Brain microvascular endothelial cell (primary cell): ENCODE data around the gene ANTXR1.
"Not testable (repeated sequence)": the region's sequence is repeated elsewhere in the genome, so short reads cannot be mapped to it uniquely, and the experiment has no call there.

Source experiments
- DNase-seq: peaks from one replicate; pipeline ENCODE4 v3.0.0-alpha.2; 2020
- H3K27ac ChIP-seq: fragments of 250-450 bp; sonication (Bioruptor Pico); 2 replicates; pipeline ENCODE4 v1.5.1; 2020; ENCODE audit warnings: mild to moderate bottlenecking, moderate library complexity
- H3K27me3 ChIP-seq: fragments of 250-450 bp; sonication (Bioruptor Pico); replicated peaks from 2 replicates; pipeline ENCODE4 v1.5.1; 2020; ENCODE audit warnings: mild to moderate bottlenecking
- H3K36me3 ChIP-seq: fragments of 250-450 bp; sonication (Bioruptor Pico); replicated peaks from 2 replicates; pipeline ENCODE4 v1.5.1; 2020; ENCODE audit warnings: mild to moderate bottlenecking
- H3K4me3 ChIP-seq: 2 replicates; pipeline ENCODE4 v1.5.1; 2011; ENCODE audit warnings: low read depth, mild to moderate bottlenecking, control low read depth, low read length, moderate library complexity
- in situ Hi-C: cut with HindIII; loops from 2 replicates; pipeline ENCODE4 v1.10.0; 2017; ENCODE audit warnings: low sequenced_read_pairs, low pct_ligation_motif_present
- TF ChIP-seq, protein P1 (sequence below): IDR thresholded peaks from 2 replicates; pipeline ENCODE4 v1.5.1; 2011; ENCODE audit warnings: low read depth, mild to moderate bottlenecking, moderate library complexity, low read length, control low read depth, inconsistent platforms; ENCODE audit errors: missing control alignments

The ANTXR1 gene

DNA sequence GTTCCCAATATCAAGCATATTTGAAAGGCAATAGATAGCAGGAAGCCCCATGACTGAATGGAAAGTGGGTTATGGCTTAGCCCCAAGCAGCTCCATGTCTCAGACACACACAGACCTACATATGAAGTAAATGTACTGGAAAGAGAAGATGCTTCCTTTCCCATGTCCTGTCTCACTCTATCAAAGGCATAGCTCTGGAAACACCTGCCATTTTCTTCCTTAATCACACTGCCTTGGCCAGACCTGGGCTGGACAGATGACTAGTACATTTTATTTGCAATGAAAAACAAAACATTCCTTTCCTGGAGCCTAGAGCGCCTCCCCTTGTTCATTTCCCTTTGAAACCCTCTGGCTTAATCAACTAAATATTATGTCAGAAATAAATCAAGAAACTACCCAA lies 160.7 kb downstream of the ANTXR1 start:
- Histone ChIP-seq H3K27me3 (no peaks in the 10 kb centered on the region), H3K27ac (no peak overlapping the region), H3K36me3 (no peaks in the 10 kb centered on the region), H3K4me3 (no peak overlapping the region)
- TF ChIP-seq, protein P1, sequence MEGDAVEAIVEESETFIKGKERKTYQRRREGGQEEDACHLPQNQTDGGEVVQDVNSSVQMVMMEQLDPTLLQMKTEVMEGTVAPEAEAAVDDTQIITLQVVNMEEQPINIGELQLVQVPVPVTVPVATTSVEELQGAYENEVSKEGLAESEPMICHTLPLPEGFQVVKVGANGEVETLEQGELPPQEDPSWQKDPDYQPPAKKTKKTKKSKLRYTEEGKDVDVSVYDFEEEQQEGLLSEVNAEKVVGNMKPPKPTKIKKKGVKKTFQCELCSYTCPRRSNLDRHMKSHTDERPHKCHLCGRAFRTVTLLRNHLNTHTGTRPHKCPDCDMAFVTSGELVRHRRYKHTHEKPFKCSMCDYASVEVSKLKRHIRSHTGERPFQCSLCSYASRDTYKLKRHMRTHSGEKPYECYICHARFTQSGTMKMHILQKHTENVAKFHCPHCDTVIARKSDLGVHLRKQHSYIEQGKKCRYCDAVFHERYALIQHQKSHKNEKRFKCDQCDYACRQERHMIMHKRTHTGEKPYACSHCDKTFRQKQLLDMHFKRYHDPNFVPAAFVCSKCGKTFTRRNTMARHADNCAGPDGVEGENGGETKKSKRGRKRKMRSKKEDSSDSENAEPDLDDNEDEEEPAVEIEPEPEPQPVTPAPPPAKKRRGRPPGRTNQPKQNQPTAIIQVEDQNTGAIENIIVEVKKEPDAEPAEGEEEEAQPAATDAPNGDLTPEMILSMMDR = peak; percentile 7
- no peak for DNase-seq
- in situ Hi-C loops = no loop called here

- H3K27me3 ChIP-seq, H3K27ac ChIP-seq, H3K4me3 ChIP-seq, DNase-seq, in situ Hi-C loops, H3K36me3 ChIP-seq: not testable (repeated sequence)
These were observed 161.2 kb downstream of the ANTXR1 start for GRCh38 chr2:69174211-69174610.

DNA sequence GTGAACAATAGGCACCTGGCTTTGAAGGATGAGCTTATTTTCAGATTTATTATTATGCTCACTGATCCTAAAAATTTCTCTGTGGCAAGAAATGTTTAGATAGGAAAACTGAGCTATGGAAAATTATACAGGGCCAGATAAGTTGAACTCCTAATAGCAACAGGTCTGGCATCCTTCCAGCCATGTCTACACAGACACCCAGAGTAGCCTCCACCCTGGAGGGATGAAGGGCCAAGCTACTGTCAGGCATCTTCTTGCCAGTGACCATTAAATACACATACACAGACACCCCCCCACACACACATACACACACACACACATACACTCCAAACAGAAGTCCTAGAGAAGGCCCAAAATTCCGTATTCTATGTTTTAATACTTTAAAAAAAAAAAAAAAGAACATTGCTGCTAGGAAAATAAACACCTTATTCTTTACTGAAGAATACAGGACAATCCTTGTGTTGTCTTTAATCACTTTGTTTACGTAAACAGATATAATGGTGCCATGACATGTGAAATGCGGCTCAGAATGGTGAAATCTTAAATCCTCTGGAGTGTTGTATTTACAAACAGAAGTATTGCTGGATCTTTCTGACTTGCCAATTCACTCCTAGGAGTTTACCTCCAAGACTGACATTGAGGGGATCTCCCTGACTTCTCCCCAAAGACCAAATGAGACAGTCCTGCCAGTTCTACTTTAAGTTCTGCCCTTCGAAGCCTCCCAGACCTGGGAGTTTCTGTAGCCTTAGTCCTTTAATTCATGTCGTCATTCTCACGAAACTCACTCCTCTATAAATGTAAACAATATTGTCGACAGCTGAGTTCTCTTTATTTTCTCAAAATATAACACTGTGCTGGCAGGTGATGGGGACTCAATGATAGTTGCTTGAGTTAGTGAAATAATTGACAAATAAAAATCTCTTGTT lies 163.1 kb downstream of the ANTXR1 start:
- Histone ChIP-seq H3K36me3 (no peaks in the 10 kb centered on the region), H3K27me3 (no peaks in the 10 kb centered on the region), H3K27ac (peak overlapping the region; percentile 95), H3K4me3 (no peak overlapping the region)
- in situ Hi-C loops = no loop called here
- no peak for DNase-seq
- TF ChIP-seq, protein P1 = no peak

GRCh38 chr2:69177063-69177771 lies 164.2 kb downstream of the ANTXR1 start:
- Histone ChIP-seq H3K4me3 (no peak overlapping the region), H3K36me3 (no peaks in the 10 kb centered on the region), H3K27me3 (no peaks in the 10 kb centered on the region), H3K27ac (peak overlapping the region; percentile 95)
- TF ChIP-seq, protein P1 = no peak
- DNase-seq = peak; percentile 94
- in situ Hi-C loops = no loop called here

GRCh38 chr2:69177785-69178636 lies 165.0 kb downstream of the ANTXR1 start:
- no peaks in the 10 kb centered on the region for H3K36me3 ChIP-seq
- no peak overlapping the region for H3K4me3 ChIP-seq
- H3K27me3 ChIP-seq = no peaks in the 10 kb centered on the region
- peak; percentile 86 for DNase-seq
- H3K27ac ChIP-seq = peak overlapping the region; percentile 95
- TF ChIP-seq, protein P1 = no peak
- in situ Hi-C loops = no loop called here

GRCh38 chr2:69178756-69179155 lies 165.8 kb downstream of the ANTXR1 start:
- in situ Hi-C loops = no loop called here
- TF ChIP-seq, protein P1 = no peak
- H3K36me3 ChIP-seq = peaks cover under 1% of the 10 kb centered on the region
- no peak overlapping the region for H3K4me3 ChIP-seq
- peak overlapping the region; percentile 95 for H3K27ac ChIP-seq
- no peaks in the 10 kb centered on the region for H3K27me3 ChIP-seq
- no peak for DNase-seq
